Dermis microvascular lymphatic vessel endothelial cell (primary cell): Measurements from ENCODE around the gene RCL1. TPM values are rescaled to one million over a fixed set of nuclear protein-coding genes. Genes with fewer than 3 reads are reported as not detected.

ENCODE experiments used
- DNase-seq, 2 donors: peaks; one replicate each; pipeline versions ENCODE4 v3.0.0 to v3.0.0-alpha.2; 2010; ENCODE audit warnings: low read depth in 2 of 2
- total RNA-seq: library from RNA; depleted of rRNA; stranded (reverse); fragments of >200 nt; gene quantifications from 2 replicates; pipeline ENCODE4 v1.2.1, GENCODE V29; 2014

The RCL1 gene
- total RNA-seq, 1 donor from 2014 or later, result 9.1 TPM

GRCh38 chr9:4840018-4840417 lies 47.3 kb downstream of the RCL1 start:
- DNase-seq, result no peak

GRCh38 chr9:4842213-4842612 lies 49.5 kb downstream of the RCL1 start:
- no peak for DNase-seq

- DNase-seq, result no peak
Measured at GRCh38 chr9:4842734-4843133, 50.0 kb downstream of the RCL1 start.

GRCh38 chr9:4844056-4844838 lies 51.5 kb downstream of the RCL1 start:
- DNase-seq, result peak in 1 of 2 donors; percentile 24

- no peak for DNase-seq
Measured at GRCh38 chr9:4849369-4849768, 56.6 kb downstream of the RCL1 start.

- no peak for DNase-seq
Measured at GRCh38 chr9:4850603-4851310, 58.0 kb downstream of the RCL1 start.

GRCh38 chr9:4852419-4852818 lies 59.7 kb downstream of the RCL1 start:
- no peak for DNase-seq

- DNase-seq, result no peak
Measured at GRCh38 chr9:4854265-4854590, 61.5 kb downstream of the RCL1 start.

GRCh38 chr9:4855841-4856240 lies 63.1 kb downstream of the RCL1 start:
- no peak for DNase-seq

- no peak for DNase-seq
Measured at GRCh38 chr9:4857163-4857810, 64.5 kb downstream of the RCL1 start.

- no peak for DNase-seq
Measured at GRCh38 chr9:4859035-4859434, 66.3 kb downstream of the RCL1 start.

GRCh38 chr9:4860383-4860782 lies 67.6 kb downstream of the RCL1 start:
- DNase-seq, result no peak

- DNase-seq, result no peak
Measured at GRCh38 chr9:4861145-4861544, 68.4 kb downstream of the RCL1 start.

- DNase-seq, result no peak
Measured at GRCh38 chr9:4861736-4862451, 69.2 kb downstream of the RCL1 start.

GRCh38 chr9:4862506-4863250 lies 69.9 kb downstream of the RCL1 start:
- no peak for DNase-seq

GRCh38 chr9:4864234-4864661 lies 71.5 kb downstream of the RCL1 start:
- DNase-seq, result no peak

GRCh38 chr9:4864698-4865097 lies 72.0 kb downstream of the RCL1 start:
- no peak for DNase-seq

GRCh38 chr9:4865681-4866080 lies 72.9 kb downstream of the RCL1 start:
- no peak for DNase-seq

- peak in 1 of 2 donors; percentile 2 for DNase-seq
Measured at GRCh38 chr9:4866239-4866969, 73.7 kb downstream of the RCL1 start.

GRCh38 chr9:4873066-4873465 lies 80.3 kb downstream of the RCL1 start:
- no peak for DNase-seq

- no peak for DNase-seq
Measured at GRCh38 chr9:4875559-4875958, 82.8 kb downstream of the RCL1 start.
